Calu3 (cell line): Measurements from ENCODE around the gene TSPO2. TPM values are rescaled to one million over a fixed set of nuclear protein-coding genes. Genes with fewer than 3 reads are reported as not detected.

Source experiments
- BruUV-seq: library from RNA; stranded (reverse); fragments of 400-500 nt; replicated peaks from 2 replicates; lab custom pipeline; 2021; lab: Mats Ljungman, UMichigan
- CTCF ChIA-PET: fragments of 300-600 bp; sonication (Branson Sonifier 250); formaldehyde crosslinking; loops from one replicate; lab custom pipeline; 2022; ENCODE audit warnings: antibody characterized with exemption; lab: Charles Lee
- DNase-seq: peaks from one replicate; pipeline ENCODE4 v3.0.0; 2022
- H3K27ac Mint-ChIP-seq: one replicate; pipeline ENCODE4 v1.8.0; 2022; ENCODE audit warnings: mixed read lengths; ENCODE audit not compliant: unreplicated experiment
- H3K27me3 Mint-ChIP-seq: one replicate; pipeline ENCODE4 v1.8.0; 2022; ENCODE audit warnings: mixed read lengths; ENCODE audit not compliant: unreplicated experiment
- H3K36me3 Mint-ChIP-seq: one replicate; pipeline ENCODE4 v1.8.0; 2022; ENCODE audit warnings: mild to moderate bottlenecking, moderate library complexity, mixed read lengths; ENCODE audit not compliant: insufficient read depth, unreplicated experiment
- H3K4me1 Mint-ChIP-seq: one replicate; pipeline ENCODE4 v1.8.0; 2022; ENCODE audit warnings: mild to moderate bottlenecking, low read depth, mixed read lengths; ENCODE audit not compliant: unreplicated experiment
- H3K4me3 Mint-ChIP-seq: one replicate; pipeline ENCODE4 v1.8.0; 2022; ENCODE audit warnings: mild to moderate bottlenecking, low read depth, moderate library complexity, mixed read lengths; ENCODE audit not compliant: unreplicated experiment
- H3K9me3 Mint-ChIP-seq: one replicate; pipeline ENCODE4 v1.8.0; 2022; ENCODE audit warnings: low read depth, mixed read lengths; ENCODE audit not compliant: unreplicated experiment
- intact Hi-C: fragments of 100-400 bp; cut with micrococcal nuclease; formaldehyde crosslinking; loops from one replicate; pipeline ENCODE4 v1.10.0; 2022; ENCODE audit not compliant: unreplicated experiment
- total RNA-seq: library from RNA; stranded (reverse); gene quantifications from 2 replicates; pipeline ENCODE4 v1.2.3, GENCODE V29; 2022
- TF ChIP-seq, protein P1 (sequence below): fragments of 200-600 bp; IDR thresholded peaks from one replicate; pipeline ENCODE4 v1.8.0; 2022; ENCODE audit warnings: antibody characterized with exemption; ENCODE audit not compliant: unreplicated experiment

TSPO2 gene
- total RNA-seq, 1 experiment from 2014 or later = not detected

DNA sequence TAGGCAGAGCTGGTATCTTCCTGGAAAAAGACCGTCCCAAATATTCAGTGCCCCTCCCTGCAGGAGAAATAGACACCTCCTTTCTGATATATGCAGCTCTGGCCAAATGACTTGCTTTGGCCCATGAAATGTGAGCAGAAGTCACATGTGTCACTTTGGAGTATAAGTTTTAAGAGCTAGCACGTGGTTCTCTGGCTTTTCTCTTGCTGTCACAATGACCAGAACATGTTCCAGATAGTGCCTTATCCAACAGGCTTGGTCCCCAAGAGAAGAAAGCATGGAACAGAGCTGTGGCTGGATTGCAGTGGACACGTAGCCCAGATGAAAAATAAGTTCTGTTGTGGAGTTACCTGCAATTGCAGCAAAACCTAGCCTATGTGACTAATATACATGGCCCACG, 43.6 kb upstream of the TSPO2 start:
- TF ChIP-seq, protein P1, sequence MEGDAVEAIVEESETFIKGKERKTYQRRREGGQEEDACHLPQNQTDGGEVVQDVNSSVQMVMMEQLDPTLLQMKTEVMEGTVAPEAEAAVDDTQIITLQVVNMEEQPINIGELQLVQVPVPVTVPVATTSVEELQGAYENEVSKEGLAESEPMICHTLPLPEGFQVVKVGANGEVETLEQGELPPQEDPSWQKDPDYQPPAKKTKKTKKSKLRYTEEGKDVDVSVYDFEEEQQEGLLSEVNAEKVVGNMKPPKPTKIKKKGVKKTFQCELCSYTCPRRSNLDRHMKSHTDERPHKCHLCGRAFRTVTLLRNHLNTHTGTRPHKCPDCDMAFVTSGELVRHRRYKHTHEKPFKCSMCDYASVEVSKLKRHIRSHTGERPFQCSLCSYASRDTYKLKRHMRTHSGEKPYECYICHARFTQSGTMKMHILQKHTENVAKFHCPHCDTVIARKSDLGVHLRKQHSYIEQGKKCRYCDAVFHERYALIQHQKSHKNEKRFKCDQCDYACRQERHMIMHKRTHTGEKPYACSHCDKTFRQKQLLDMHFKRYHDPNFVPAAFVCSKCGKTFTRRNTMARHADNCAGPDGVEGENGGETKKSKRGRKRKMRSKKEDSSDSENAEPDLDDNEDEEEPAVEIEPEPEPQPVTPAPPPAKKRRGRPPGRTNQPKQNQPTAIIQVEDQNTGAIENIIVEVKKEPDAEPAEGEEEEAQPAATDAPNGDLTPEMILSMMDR = no peak
- intact Hi-C loops = loop anchor here (5.0 kb wide), 3 partner anchors 39 to 91 kb away; partner anchors contain the start of gene UNC5CL
- DNase-seq = no peak
- H3K36me3 Mint-ChIP-seq = peaks cover 11% of the 10 kb centered on the region
- no peaks in the 10 kb centered on the region for H3K9me3 Mint-ChIP-seq
- no TSS peak for BruUV-seq
- no peak overlapping the region for H3K27ac Mint-ChIP-seq
- peaks cover 55% of the 10 kb centered on the region for H3K4me1 Mint-ChIP-seq
- CTCF ChIA-PET = interaction anchor here (0.7 to 2.4 kb wide), 6 partner anchors 12 to 1019 kb away, joined by 4 to 18 read pairs (median 4); partner anchors contain the start of gene UNC5CL
- H3K27me3 Mint-ChIP-seq = no peaks in the 10 kb centered on the region
- H3K4me3 Mint-ChIP-seq = no peak overlapping the region

DNA sequence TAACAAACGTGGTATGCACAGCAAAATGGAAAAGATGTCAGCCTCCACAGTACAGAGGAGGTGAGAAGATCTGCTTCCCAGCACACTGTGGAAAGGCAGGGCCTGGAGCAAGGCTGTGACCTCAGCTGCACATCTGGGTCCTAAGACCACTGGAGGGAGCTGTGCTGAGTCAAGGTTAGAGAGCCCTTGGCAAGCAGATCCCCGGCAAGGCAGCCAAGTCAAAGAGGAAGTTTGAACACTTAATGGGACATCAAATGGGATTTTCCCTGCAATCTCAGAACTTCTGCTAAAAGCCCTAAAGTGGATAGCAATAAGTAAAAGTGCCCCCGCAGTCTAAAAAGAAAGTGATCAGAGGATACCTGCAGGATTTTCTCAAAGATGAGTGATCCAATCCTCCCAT, 42.7 kb upstream of the TSPO2 start:
- intact Hi-C loops = loop anchor here (5.0 kb wide), 3 partner anchors 38 to 92 kb away; partner anchors contain the start of gene UNC5CL
- no peak overlapping the region for H3K4me3 Mint-ChIP-seq
- H3K9me3 Mint-ChIP-seq = no peaks in the 10 kb centered on the region
- peak; percentile 62 for DNase-seq
- TF ChIP-seq, protein P1 = no peak
- H3K27ac Mint-ChIP-seq = peak overlapping the region; percentile 37
- H3K27me3 Mint-ChIP-seq = no peaks in the 10 kb centered on the region
- peaks cover 11% of the 10 kb centered on the region for H3K36me3 Mint-ChIP-seq
- H3K4me1 Mint-ChIP-seq = peaks cover 55% of the 10 kb centered on the region
- BruUV-seq = no TSS peak
- CTCF ChIA-PET = interaction anchor here (0.7 to 1.5 kb wide), 4 partner anchors 14 to 72 kb away, joined by 3 to 15 read pairs (median 5); partner anchors contain the start of gene OARD1

DNA sequence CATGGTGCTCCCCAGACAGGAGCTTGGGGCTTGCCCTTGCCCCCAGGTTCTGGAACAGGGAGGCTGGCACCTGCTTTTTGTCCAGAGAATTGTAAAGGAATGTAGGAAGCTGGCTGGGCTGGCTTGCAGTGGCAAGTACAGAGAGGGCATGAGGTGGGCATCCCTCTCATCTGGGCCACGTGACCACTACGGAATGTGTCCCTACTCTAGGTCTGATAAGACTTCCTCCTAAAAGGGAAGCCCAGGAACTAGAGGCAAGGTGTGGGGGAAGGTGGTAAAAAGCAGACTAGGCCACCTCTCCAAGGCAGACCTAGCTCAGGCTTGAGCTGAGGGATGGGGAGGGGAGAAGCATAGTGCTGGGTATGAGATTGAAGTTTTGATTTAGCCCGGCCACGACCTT, 42.0 kb upstream of the TSPO2 start:
- BruUV-seq = no TSS peak
- H3K9me3 Mint-ChIP-seq = no peaks in the 10 kb centered on the region
- H3K27ac Mint-ChIP-seq = peak overlapping the region; percentile 37
- H3K4me1 Mint-ChIP-seq = peaks cover 55% of the 10 kb centered on the region
- CTCF ChIA-PET = no interaction called here
- TF ChIP-seq, protein P1 = no peak
- peak; percentile 36 for DNase-seq
- intact Hi-C loops = no loop called here
- peaks cover 11% of the 10 kb centered on the region for H3K36me3 Mint-ChIP-seq
- H3K4me3 Mint-ChIP-seq = no peak overlapping the region
- no peaks in the 10 kb centered on the region for H3K27me3 Mint-ChIP-seq

DNA sequence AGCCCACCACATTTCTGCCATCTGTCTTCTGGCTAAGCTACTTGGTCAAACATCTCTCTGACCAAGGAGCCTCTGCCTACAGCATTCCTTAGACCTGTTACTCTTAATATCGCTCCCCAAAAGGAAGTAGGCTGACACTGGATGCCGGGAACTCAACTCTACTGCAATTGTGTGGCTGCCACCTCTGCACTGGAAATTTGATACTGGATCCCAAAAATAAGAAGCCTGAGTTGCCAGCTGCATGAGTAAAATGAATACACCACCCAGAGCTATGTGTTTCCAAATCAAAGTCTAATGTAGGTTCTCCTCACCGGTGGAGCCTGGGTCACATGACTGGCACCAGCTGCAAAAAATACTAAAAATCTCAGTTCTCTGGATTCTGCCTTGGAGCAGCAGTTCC, 40.1 kb upstream of the TSPO2 start:
- H3K27ac Mint-ChIP-seq = no peak overlapping the region
- no peaks in the 10 kb centered on the region for H3K9me3 Mint-ChIP-seq
- H3K4me3 Mint-ChIP-seq = no peak overlapping the region

More for the DNA sequence above, 40.1 kb upstream of the TSPO2 start:
- CTCF ChIA-PET = no interaction called here
- TF ChIP-seq, protein P1 = no peak
- DNase-seq = no peak
- intact Hi-C loops = no loop called here
- no peaks in the 10 kb centered on the region for H3K27me3 Mint-ChIP-seq
- H3K4me1 Mint-ChIP-seq = peaks cover 43% of the 10 kb centered on the region
- no TSS peak for BruUV-seq
- H3K36me3 Mint-ChIP-seq = peaks cover 6% of the 10 kb centered on the region
